ENCODE results near the gene CD79A.

The CD79A gene

DNA sequence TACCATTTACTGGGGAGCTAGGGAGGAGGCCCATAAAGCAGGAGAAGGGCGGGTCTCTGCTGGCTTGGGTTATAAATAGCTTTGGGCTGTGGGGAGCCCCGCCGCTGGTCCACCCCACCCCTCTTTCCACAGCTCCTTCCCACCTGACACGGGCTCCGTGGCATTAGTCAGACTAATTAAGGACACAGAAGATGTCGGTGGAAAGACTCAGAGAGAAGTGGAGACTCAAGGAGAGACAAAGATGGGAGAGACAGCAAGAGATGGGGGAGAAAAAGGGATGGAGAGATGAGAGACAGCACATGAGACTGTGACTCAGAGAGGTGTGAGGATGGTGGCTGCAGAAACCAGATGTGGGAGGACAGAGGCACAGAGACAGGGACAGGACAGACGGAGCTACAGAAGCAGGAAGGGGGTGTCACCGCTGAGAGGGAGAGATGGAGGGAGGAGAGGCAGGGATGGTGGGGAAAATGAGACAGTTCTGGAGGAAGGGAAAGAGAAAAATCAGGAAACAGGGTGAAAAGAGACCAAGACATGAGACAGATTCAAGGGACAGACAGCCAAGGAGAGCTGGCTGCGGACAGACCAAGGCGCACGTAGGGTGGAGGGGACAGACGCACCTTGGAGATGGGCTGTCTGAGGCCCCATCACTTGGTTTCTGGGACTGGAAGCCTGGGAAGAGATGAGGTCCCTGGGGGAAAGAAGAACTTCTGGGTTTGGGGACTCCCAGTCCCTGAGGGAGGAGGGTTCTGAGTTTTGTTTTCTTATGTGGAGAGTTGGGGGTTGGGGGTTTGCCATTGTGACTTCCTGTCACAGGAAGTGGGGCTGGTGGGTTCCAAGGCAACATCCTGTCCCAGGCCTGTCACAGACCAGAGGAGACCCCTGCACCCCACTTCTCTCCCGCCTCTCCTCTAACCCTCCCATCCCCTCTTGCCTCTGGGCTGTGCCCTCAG lies 10.0 kb downstream of the CD79A start:
- DNase-seq, result peak; percentile 64

DNA sequence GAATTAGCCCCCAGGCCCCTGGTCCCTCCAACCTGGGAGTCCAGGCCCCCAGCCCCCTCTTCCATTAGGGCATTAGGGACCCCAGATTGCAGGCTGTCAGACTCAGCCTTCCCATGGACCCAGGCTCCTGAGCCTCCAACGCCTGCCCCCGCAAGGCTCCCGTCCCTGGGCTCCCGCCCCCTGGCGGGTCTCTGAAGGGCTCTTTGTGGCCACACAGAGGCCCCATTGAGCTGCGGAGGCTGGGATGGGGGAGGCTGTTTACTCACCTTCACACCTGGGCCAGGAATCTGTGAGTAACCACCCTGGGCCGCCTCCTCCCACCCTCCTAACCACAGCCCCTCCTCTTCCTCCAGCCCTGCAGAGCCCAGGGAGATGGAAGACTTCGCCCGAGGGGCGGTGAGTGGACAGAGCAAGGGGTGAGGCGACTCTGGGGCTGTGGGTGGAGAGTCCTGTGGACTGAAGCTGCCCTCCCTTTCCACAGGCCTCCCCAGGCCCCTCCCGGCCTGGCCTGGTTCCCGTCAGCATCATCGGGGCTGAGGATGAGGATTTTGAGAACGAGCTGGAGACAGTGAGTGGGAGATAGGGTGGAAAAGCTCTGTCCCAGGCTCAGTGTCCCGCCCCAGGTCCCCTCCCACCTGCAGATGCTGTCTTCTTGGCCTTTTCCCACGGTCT lies 10.8 kb downstream of the CD79A start:
- DNase-seq, result peak; percentile 91

DNA sequence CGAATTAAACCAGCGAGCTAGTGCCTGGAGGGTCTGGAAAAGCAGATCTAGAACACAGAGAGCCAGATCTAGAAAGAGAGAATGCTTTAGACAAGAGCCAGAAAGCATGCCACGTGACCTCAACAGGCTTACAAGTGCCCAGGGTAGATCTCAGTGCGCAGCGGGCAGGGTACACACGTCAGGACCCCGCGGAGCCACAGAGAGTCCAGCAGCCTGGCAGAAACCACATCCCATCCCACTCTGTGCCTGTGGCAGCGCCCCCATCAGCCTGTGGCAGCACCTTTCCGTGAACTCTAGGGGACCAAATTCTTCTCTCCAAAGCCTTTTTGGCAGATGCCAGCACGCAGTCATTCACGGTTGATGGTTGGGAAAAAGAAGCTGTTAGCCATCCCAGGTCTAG lies 11.8 kb downstream of the CD79A start:
- no peak for DNase-seq

DNA sequence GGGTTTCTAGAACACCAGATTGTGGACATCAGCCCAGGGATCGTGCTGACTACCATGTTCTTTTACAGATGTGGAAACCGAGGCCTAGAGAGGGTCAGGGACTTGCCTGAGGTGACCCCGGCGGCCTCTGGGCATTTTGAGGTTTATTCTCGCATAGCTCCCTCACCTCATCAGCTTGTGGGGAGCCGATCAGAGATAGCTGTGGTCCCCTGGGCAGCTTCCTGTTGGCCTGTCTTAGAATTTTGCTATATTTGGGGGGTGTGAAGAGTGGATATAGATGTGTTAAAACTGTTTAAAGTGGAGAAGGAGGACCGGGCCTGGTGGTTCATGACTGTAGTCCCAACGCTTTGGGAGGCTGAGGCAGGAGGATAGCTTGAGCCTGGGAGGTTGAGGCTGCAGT lies 12.8 kb downstream of the CD79A start:
- DNase-seq, result no peak

DNA sequence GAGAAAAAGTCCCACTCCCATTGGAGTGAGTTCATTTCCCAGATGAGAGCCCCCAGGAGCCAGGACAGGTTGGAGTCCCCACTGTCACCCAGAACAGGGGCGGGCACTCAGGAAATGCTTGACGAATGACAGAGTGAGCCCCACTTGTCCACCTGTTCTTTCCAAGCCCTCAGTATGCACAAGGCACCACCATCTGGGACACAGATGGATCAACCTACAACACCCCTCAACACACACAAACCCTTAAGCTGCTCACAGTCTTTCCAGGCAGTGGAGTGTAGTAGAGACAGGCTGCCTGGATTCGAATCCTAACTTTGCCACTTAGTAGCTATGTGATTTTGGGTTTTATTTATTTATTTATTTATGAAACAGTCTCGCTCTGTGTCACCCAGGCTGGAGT lies 13.9 kb downstream of the CD79A start:
- DNase-seq, result no peak

DNA sequence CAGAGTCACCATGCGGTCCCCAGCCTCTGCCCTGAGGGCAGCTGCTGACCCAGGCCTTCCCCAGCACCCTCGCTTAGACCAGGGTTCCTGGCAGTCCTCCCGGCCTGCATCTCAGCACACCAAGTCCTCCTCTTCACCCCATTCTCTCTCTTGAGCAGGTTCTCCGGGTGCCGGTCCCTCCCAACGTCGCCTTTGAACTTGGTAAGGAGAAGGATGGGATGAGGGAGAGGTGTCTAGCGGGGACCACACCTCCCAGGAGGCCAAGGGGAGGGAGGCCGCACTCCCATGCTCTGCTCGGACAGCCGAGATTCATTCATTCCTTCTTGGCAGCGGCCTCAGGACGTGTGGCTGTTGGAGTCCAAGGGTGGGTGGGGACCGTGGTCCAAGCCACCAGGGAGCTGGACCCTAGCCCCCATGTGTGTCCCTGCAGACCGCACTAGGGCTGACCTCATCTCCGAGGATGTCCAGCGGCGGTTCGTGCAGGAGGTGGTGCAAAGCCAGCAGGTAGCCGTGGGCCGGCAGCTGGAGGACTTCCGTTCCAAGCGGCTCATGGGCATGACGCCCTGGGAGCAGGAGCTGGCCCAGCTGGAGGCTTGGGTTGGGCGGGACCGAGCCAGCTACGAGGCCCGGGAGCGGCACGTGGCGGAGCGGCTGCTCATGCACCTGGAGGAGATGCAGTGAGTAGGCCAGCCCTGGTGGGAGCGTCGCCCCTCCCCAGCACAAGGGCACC lies 15.3 kb downstream of the CD79A start:
- no peak for DNase-seq

DNA sequence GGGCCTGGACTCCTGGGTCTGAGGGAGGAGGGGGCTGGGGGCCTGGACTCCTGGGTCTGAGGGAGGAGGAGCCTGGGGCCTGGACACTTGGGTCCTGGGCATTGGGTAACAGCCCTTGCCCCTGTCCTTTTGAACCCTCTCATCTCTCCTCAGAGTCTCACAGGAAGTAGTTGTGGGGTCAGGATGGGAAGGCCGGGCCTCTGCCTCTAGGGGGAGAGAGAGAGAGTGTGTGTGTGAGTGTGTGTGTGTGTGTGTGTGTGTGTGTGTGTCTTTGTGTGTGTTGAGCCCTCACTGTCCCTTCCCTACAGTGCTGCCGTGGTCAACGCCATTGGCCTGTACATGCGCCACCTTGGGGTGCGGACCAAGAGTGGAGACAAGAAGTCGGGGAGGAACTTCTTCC lies 16.8 kb downstream of the CD79A start:
- DNase-seq, result no peak

DNA sequence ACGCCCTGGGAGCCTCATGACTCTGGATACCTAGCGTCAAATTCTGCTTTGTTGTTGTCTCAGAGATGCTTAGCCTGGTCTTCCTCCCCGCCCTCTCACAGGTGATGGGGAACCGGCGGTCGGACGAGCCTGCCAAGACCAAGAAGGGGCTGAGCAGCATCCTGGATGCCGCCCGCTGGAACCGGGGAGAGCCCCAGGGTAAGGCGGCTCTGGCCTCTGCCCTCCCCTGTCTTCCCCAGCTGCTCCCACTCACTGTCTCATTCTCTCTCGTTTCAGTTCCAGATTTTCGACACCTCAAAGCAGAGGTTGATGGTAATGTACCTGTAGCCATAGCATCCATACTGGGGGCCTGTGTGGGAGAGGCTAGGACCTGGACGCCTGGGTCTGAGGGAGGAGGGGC lies 17.3 kb downstream of the CD79A start:
- DNase-seq, result no peak

DNA sequence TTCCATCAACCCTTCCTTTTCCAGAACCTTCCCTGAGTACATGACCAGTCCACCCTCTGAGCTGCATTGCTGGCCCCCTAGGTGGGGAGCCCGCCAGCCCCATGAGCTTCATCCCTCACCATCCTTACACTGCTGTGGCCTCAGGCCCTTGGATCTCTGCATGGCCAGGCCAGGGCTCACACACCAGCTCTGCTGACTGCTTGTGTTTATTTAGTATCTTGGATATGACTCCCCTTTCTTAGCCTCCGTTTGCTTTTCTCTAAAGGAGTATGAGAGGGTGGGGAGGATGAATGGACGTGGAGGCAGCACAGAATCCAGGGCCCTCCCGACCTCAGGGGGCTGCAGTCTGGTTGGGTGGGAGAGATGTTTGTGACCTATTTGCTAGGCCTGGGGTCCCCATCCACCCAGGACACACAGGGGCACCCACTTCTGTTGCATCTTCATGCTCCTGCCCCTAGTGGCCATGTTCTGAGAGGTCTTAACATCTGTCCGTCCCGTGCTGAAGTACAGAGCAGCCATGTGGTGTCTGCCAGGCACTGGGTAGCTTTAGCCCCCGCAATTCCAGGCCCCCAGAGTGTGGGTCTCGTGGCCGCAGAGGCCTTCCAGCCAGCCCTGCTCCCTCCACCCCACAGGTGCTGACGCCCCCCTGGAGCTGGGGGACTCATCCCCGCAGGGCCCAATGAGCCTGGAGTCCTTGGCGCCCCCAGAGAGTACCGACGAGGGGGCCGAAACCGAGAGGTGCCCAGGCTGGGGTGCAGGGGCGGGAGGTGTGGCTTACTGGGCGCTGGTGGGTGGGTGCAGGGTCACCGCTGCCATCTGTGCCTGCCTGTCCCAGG lies 18.9 kb downstream of the CD79A start:
- DNase-seq, result no peak

DNA sequence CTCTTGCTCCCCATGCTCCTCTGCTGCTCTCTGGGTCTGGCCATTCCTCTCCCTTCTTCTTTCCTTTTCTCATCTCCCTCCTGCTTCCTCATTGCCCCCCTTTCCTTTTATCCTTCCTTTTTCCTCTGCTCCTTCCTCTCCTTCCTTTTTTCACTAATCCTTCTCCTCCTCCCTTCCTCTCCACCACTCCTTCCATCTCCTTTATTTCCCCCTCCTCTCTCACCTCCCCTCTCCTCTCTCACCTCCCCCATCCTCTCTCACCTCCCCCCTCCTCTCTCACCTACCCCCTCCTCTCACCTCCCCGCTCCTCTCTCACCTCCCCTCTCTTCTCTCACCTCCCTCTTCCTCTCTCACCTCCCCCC lies 19.5 kb downstream of the CD79A start:
- DNase-seq, result no peak

DNA sequence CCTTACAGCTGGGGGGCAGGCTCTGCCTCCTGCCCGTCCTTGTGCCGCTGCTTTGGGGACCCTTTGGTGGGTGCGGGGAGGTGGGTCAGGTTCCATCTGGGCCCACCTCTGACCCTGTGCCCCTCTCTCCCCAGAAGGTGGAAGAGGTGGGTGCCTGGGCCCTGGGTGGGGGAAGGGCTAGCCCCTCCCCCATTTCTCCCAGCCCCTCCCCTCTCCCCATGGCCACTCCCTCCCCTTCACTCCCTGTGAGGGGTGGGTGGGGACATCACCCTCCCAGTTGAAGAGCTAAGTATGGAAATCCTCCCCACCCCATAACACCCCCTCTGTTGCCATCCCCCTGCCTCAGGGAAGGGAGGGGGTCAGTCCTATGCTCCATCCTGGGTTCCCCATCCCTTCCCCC lies 20.1 kb downstream of the CD79A start:
- no peak for DNase-seq

DNA sequence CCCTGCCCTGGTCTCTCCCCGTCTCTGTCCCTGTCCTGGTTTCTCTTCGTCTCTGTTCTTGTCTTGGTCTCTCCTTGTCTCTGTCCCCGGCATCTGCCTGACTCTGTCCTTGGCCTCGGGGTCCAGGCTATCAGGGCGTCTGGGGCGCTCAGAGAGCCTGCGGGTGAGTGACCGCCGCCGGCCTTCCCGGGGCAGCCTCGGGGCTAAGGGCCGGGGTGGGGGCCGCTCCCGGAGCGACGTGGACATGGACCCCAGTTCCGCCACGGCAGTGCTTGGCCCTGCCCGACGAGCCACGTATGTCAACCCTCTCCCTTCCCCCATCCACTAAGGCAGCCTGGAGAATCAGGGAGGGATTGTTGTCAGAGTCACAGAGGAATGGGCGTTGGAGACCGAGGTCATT lies 20.7 kb downstream of the CD79A start:
- DNase-seq, result no peak

DNA sequence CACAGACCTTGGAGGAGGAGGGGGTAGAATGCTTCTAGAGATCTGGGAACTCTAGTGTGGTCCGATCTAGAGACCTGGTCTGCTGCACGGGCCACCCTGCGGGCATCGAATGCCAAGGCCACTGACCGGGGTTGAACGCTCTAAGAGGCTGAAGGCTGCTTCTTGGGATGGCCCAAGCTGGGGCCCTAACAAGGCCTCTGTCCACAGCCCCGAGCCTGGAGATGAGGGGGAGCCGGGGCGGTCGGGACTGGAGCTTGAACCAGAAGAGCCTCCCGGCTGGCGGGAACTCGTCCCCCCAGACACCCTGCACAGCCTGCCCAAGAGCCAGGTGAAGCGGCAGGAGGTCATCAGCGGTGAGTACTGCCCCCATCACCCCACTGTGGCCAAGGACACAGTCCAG lies 21.2 kb downstream of the CD79A start:
- no peak for DNase-seq

DNA sequence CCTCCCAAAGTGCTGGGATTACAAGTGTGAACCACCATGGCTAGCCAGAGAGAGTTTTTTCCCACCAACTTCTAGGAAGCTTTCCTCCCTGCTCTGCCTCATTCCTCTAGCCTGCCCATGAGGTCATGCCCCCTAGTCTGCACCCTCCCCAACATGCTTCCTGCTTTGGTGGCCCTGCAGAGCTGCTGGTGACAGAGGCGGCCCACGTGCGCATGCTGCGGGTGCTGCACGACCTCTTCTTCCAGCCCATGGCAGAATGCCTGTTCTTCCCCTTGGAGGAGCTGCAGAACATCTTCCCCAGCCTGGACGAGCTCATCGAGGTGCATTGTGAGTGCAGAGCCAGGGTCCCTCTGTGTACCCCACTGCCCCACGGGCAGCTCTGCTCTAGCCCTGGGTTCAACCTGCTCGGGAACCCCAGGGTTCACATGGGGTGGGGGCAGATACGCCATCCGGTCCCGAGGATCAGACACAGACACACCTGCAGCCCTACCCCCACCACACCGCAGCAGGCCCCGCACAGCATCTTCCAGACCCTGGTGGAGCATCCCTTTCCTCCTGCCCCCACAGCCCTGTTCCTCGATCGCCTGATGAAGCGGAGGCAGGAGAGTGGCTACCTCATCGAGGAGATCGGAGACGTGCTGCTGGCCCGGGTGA lies 24.8 kb downstream of the CD79A start:
- DNase-seq, result no peak

DNA sequence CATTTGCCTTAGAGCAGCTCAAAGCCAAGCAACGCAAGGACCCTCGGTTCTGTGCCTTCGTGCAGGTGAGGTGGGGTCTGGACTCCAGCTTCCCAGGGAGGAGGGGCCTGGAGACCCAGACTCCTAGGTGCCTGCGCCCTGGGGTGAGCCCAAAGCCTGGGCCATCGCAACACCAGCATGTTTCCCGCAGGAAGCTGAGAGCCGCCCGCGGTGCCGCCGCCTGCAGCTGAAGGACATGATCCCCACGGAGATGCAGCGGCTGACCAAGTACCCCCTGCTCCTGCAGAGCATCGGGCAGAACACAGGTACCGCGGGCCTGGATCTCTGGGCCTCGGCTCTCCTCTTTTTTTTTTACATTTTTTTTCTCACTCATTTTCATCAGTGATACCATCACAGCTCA lies 25.5 kb downstream of the CD79A start:
- no peak for DNase-seq

DNA sequence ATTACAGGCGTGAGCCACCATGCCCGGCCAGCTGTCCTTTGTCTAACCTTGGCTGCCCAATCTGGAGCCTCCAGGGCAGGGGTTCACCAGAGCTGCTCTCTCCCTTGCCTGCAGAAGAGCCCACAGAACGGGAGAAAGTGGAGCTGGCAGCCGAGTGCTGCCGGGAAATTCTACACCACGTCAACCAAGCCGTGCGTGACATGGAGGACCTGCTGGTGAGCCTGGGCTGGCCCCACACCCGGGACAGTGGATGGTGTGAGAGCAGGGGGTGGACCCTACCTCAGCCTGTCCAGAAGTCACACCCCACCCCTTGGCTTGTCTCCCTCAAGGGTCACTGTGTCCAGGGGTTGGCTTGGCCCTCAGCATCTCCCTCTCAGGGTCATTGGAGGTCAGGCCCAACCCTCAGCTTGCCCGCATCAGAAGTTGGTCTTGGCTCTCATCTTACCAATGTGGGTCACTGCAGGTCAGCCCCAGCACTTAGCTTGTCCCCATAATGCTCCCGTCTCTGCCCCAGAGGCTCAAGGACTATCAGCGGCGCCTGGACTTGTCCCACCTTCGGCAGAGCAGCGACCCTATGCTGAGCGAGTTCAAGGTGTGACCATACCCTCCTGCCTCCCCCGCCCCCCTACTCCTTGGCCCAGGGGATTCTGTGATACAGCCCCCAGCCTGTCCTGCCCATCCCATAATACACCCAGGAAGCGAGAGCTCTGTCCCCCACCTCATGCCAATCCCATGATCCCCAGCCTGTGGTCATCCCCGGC lies 26.3 kb downstream of the CD79A start:
- DNase-seq, result no peak

DNA sequence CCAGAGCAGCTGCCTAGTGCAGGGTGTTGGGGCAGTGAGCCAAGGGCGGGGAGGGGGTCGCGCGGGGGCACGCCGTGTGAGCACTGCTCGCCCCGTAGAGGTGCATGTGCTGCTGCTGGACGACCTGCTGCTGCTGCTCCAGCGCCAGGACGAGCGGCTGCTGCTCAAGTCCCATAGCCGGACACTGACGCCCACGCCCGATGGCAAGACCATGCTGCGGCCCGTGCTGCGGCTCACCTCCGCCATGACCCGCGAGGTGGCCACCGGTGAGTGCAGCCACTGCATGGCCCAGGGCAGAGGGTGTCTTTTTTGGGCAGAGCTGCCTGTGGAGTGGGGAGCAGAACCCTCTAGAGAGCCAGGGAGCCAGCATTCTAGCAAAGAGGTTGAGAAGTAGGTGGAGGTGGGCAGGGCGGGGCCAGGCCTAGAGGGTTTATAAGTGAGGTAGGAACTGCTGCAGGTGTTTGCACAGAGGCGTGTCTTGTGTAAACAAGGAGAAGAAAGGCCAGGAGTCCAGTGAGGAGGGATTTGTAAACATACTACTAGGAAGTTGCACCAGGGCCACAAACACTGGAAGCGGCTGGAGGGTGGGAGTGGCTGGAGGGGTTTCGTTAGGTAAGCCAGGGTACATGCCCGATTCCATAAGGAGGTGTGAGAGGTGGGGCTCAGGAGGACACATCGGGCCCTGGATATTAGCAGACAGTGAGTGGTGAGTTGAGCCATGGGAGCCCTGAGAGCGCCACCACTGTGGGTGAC lies 27.2 kb downstream of the CD79A start:
- DNase-seq, result no peak

DNA sequence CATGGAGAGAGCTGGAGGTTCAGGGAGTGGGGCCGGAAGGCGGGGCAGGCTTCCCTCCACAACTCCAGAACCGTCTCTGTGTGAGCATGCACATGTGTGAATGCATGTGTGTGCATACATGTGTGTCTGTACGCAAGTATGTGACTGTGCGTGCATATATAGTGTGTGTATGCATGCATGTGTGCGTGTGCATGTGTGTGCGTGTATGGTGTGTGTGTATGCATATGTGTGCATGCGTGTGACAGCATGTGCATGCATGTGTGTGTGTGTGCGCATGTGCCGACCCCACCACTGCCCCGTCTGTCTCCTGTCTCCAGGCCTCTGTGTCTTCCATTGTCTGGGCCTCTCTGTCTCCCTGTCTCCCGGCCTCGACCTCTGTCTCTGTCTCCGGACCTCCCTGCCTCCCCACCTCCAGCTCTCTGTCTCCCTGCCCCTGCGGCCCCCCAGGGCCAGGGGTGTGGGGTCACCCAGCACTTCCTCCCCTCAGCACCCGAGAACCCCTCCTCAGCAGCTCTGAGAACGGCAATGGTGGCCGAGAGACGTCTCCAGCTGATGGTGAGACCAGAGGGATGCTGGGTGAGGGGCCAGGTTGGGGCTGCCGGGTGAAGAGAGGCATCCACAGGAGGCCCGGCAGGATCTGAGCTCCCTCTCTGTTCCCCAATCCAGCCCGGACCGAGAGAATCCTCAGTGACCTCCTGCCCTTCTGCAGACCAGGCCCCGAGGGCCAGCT lies 28.4 kb downstream of the CD79A start:
- DNase-seq, result no peak

DNA sequence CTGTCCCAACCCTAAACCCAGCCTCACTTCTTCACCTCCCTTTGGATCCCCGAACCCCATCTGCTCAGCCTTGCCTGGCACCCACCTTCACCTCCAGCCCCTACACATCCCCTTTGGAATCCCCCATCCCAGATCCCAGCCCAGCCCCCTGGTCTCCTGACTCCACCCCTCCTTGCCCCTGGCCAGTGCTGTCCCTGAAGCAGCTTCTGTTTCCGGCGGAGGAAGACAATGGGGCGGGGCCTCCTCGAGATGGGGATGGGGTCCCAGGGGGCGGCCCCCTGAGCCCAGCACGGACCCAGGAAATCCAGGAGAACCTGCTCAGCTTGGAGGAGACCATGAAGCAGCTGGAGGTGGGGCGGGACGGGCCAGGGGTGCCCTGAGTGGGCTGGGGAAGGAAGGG lies 29.2 kb downstream of the CD79A start:
- DNase-seq, result no peak

Data from activated CD8-positive, alpha-beta memory T cell treated with anti-CD3 and anti-CD28 coated beads, Interleukin-2, amount 50 U/mL, for 4 hours (primary cell).